Activated CD8-positive, alpha-beta T cell treated with anti-CD3 and anti-CD28 coated beads, Interleukin-2, amount 10 ng/mL, durations not matched to agents 7 days and 5 days (primary cell): Measurements from ENCODE around the gene SLC37A2. TPM values are rescaled to one million over a fixed set of nuclear protein-coding genes. Genes with fewer than 3 reads are reported as not detected.

Experiments used
- ATAC-seq: fragments of 150-1000 bp; cut with Tn5 transposase; one replicate; pipeline ENCODE4 v1.10.0; 2021; ENCODE audit warnings: moderate library complexity
- CTCF ChIA-PET: fragments of 350-600 bp; sonication (Branson Sonifier 250); formaldehyde crosslinking; loops from one replicate; lab custom pipeline; 2021; ENCODE audit warnings: antibody characterized with exemption; lab: Charles Lee
- POLR2A ChIA-PET: fragments of 350-600 bp; sonication (Branson Sonifier 250); formaldehyde crosslinking; loops from one replicate; lab custom pipeline; 2021; ENCODE audit warnings: antibody characterized with exemption; lab: Charles Lee
- DNase-seq: peaks from one replicate; pipeline ENCODE4 v3.0.0-alpha.2; 2020
- H3K27ac Mint-ChIP-seq: one replicate; pipeline ENCODE4 v1.8.0; 2021; ENCODE audit warnings: mild to moderate bottlenecking, mixed read lengths
- H3K27me3 Mint-ChIP-seq: one replicate; pipeline ENCODE4 v1.8.0; 2021; ENCODE audit warnings: low read depth, mixed read lengths
- H3K36me3 Mint-ChIP-seq: one replicate; pipeline ENCODE4 v1.8.0; 2021; ENCODE audit warnings: low read depth, mixed read lengths
- H3K4me1 Mint-ChIP-seq: one replicate; pipeline ENCODE4 v1.8.0; 2021; ENCODE audit warnings: low read depth, mixed read lengths
- H3K4me3 Mint-ChIP-seq: one replicate; pipeline ENCODE4 v1.8.0; 2021; ENCODE audit warnings: mild to moderate bottlenecking, mixed read lengths
- H3K9me3 Mint-ChIP-seq: one replicate; pipeline ENCODE4 v1.8.0; 2022; ENCODE audit warnings: mixed read lengths; ENCODE audit not compliant: insufficient read depth
- total RNA-seq, 2 experiments: library from RNA; stranded (reverse); gene quantifications; one replicate each; pipeline ENCODE4 v1.2.3, GENCODE V29; 2021

SLC37A2 gene
- total RNA-seq, 2 experiments from 2014 or later: 0.61 to 0.68 TPM

DNA sequence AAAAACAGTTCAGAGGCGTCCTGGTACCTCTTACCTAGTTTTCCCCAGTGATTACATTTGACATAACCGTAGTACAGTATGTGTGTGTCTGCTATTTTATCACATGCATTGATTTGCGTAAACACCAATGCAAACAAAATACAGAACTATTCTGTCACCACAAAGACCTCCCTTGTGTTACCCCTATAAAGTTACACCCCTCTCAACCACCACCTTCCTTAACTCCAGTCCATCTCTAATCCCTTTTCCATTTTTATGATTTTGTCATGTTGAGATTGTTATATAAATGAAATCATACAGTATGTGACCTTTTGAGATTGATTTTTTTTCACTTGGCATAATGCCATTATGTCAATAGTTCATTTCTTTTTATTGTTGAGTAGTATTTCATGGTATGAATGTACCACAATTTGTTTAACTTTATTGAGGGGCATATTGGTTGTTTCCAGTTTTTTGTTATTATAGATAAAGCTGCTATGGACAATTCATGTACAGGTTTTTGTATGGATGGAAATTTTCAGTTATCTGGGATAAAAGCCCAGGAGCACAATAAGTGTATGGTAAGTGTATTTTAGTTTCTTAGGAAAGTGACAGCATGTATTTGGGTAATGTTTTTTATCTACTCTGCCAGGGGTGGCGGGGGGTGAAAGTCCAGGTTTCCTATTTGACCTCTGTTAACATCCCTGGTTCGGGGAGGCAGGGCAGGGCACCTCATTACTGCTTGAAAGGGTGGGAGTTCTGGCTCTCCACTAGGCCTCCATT, 6.0 kb upstream of the SLC37A2 start:
- no peak overlapping the region for H3K4me3 Mint-ChIP-seq
- DNase-seq (no peak), ATAC-seq (no peak)
- POLR2A ChIA-PET: no interaction called here
- H3K36me3 Mint-ChIP-seq: no peaks in the 10 kb centered on the region
- H3K9me3 Mint-ChIP-seq: no peaks in the 10 kb centered on the region
- peaks cover 10% of the 10 kb centered on the region for H3K4me1 Mint-ChIP-seq
- no peak overlapping the region for H3K27ac Mint-ChIP-seq
- peaks cover 24% of the 10 kb centered on the region for H3K27me3 Mint-ChIP-seq
- CTCF ChIA-PET: no interaction called here

DNA sequence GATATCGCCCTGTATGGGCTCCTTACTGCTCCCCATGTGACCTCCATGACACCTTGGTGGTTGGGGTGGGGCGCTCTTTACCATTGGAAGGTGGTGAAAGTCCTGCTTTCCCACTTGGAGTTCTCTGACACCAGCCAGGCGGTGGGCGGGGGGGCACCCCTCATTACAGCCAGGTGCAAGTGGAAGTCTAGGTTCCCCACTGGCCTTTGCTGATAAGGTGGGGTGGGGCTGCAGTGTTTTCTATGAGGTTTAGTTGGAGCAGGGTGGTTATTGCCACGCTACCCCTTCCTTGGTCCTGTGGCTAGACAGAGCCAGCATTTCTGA, 5.5 kb upstream of the SLC37A2 start:
- ATAC-seq: no peak
- H3K9me3 Mint-ChIP-seq: no peaks in the 10 kb centered on the region
- ChIA-PET CTCF (no interaction called here), POLR2A (no interaction called here)
- peaks cover 30% of the 10 kb centered on the region for H3K27me3 Mint-ChIP-seq
- H3K27ac Mint-ChIP-seq: no peak overlapping the region
- H3K4me3 Mint-ChIP-seq: no peak overlapping the region
- no peak for DNase-seq
- peaks cover 10% of the 10 kb centered on the region for H3K4me1 Mint-ChIP-seq
- H3K36me3 Mint-ChIP-seq: no peaks in the 10 kb centered on the region

DNA sequence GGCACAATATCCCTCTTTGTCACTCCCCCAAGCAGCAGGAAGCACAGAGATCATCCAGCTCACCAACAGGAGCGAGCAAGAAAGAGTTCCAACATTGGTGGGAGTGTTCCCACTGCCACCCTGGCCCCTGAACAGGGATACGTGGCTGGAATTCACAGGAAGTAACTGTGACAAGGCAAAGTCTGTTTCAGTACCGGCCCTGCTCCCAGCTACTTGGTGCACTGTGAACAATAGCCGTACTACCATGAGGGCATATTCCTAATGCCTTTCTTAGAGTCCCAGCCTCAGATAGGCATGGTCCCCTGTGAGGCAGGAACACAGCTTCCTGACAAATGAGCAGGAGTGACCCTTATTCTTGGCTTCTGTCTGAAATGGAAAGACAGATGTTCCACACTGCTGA, 1.8 kb upstream of the SLC37A2 start:
- no peak for ATAC-seq
- H3K4me3 Mint-ChIP-seq: no peak overlapping the region
- no peak overlapping the region for H3K27ac Mint-ChIP-seq
- POLR2A ChIA-PET: no interaction called here
- H3K4me1 Mint-ChIP-seq: peaks cover 12% of the 10 kb centered on the region
- no peaks in the 10 kb centered on the region for H3K36me3 Mint-ChIP-seq
- no peaks in the 10 kb centered on the region for H3K9me3 Mint-ChIP-seq
- peaks cover 46% of the 10 kb centered on the region for H3K27me3 Mint-ChIP-seq
- CTCF ChIA-PET: interaction anchor here (1.4 kb wide), 1 partner anchor 17 kb away, joined by 4 read pairs; no protein-coding TSS in a partner anchor
- DNase-seq: no peak

DNA sequence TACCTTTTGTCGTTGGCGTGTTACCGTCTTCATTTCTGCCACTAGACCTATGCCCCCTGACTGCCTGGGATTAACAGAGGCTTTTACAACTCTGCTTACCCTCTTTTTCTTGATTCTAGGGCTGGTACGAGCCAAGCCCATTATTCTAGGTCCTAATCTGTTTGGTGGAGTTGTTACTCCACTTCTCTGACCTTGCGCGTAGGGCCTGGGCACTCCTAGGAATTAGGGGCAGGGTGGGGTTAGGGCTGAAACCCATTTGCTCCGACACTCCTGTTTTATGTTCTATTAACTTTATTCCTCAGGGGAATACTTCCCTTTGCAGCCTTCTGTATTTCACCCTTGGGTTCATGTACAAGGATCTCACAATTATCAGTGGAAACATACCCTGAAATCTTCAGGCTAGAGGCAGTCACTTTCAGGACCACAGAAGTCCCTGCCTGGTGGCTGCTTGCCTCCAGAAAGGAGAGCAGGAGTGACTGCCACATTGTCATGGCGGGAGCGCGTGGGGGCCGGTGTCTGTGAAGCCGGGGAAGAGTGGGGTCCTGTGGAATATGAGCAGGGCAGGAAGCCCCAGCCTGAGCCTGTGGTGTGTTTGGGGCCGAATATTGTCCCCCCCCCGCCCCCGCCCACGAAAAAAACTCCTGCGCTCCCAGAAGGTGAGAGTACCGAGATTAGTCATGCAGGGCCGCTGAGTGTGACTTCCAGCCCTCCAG, 731 bp upstream of the SLC37A2 start:
- CTCF ChIA-PET: interaction anchor here (1.1 to 1.4 kb wide), 2 partner anchors 16 to 62 kb away, joined by 3 to 4 read pairs; no protein-coding TSS in a partner anchor
- DNase-seq (no peak), ATAC-seq (peak; percentile 8)
- peak overlapping the region; percentile 76 for H3K4me3 Mint-ChIP-seq
- peaks cover 12% of the 10 kb centered on the region for H3K4me1 Mint-ChIP-seq
- peak overlapping the region; percentile 75 for H3K27ac Mint-ChIP-seq
- no peaks in the 10 kb centered on the region for H3K36me3 Mint-ChIP-seq
- H3K9me3 Mint-ChIP-seq: no peaks in the 10 kb centered on the region
- peaks cover 46% of the 10 kb centered on the region for H3K27me3 Mint-ChIP-seq
- POLR2A ChIA-PET: no interaction called here

DNA sequence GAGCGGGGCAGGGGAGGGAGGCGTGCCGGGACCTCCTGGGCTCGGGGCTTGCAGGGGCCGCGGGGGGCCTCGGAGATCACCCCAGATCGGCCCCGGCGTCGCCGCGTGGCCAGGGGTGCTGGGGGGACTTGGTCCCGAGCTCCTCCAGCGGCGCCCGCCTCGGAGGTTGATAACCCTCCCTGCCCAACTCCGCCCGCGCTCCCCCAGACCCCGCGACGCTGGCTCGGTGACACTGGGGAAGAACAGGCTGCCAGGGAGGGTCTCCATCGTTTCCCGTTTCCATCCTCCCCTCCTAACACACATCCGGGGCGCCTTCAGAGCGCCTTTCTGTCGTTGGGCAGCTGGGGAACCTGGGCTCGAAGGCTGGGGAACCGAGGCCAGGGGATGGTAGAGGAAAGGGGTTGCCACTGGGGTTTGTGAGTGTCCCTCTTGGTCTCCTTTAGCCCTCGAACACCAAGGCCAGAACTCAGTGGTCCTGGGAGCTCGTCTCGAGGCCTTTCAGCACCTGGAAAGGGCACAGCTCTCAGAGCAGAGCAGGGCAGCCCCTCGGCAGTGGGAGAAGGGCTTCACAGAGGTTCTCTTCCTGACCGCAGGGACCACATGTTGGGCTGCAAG, 431 bp downstream of the SLC37A2 start:
- no peak overlapping the region for H3K27ac Mint-ChIP-seq
- CTCF ChIA-PET: interaction anchor here (1.1 to 1.3 kb wide), 3 partner anchors 14 to 78 kb away, joined by 3 to 5 read pairs (median 3); no protein-coding TSS in a partner anchor
- no peak for DNase-seq
- peak overlapping the region; percentile 55 for H3K4me3 Mint-ChIP-seq
- H3K27me3 Mint-ChIP-seq: peaks cover 42% of the 10 kb centered on the region
- no peaks in the 10 kb centered on the region for H3K36me3 Mint-ChIP-seq
- H3K9me3 Mint-ChIP-seq: no peaks in the 10 kb centered on the region
- POLR2A ChIA-PET: interaction anchor here (0.5 kb wide), 2 partner anchors 20 to 146 kb away, joined by 3 read pairs; no protein-coding TSS in a partner anchor
- peaks cover 12% of the 10 kb centered on the region for H3K4me1 Mint-ChIP-seq
- peak; percentile 14 for ATAC-seq

DNA sequence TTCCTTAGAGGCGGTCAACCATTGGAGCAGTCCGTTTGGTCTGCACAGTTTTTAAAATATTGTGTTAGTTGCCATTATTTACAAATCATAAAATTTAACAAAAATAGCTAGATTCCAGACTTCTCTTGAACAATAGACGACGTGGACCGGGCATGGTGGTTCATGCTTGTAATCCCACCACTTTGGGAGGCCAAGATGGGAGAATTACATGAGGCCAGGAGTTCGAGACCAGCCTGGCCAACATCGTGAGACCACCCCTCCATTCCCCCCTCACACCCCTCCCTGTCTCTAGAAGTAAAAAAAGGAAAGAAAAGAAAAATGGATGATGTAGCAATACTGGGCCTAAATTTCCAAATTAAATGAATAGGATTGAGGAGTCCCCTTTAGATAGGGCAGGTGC, 965 bp downstream of the SLC37A2 start:
- Mint-ChIP-seq H3K9me3 (no peaks in the 10 kb centered on the region), H3K36me3 (no peaks in the 10 kb centered on the region), H3K4me3 (peak overlapping the region; percentile 55), H3K27me3 (peaks cover 42% of the 10 kb centered on the region), H3K4me1 (peaks cover 12% of the 10 kb centered on the region), H3K27ac (no peak overlapping the region)
- no peak for ATAC-seq
- no peak for DNase-seq
- ChIA-PET POLR2A (no interaction called here), CTCF (interaction anchor here (1.2 to 1.3 kb wide), 2 partner anchors 14 to 78 kb away, joined by 3 to 5 read pairs; no protein-coding TSS in a partner anchor)

DNA sequence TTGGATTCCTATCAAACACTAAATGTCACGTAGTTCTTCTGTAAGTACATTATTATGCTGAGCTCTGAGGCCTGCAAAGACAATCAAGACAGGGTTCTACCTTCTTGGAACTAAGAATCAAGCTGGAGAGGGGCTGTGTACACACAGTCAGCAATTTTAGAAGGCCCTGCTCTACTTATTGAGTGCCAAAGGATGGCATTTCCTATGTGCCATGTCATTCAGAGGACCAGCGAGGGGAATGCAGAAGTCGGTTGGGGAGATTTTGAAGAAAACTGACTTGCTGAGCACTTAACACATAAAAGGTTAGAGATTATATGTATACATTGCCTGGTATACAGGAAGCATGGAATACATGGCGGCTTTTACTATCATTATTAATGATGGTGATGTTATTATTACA, 5.3 kb downstream of the SLC37A2 start:
- no peak for DNase-seq
- H3K27me3 Mint-ChIP-seq: peaks cover 15% of the 10 kb centered on the region
- no peak for ATAC-seq
- ChIA-PET CTCF (no interaction called here), POLR2A (no interaction called here)
- H3K4me1 Mint-ChIP-seq: peaks cover 29% of the 10 kb centered on the region
- no peak overlapping the region for H3K27ac Mint-ChIP-seq
- H3K9me3 Mint-ChIP-seq: no peaks in the 10 kb centered on the region
- H3K4me3 Mint-ChIP-seq: no peak overlapping the region
- no peaks in the 10 kb centered on the region for H3K36me3 Mint-ChIP-seq

DNA sequence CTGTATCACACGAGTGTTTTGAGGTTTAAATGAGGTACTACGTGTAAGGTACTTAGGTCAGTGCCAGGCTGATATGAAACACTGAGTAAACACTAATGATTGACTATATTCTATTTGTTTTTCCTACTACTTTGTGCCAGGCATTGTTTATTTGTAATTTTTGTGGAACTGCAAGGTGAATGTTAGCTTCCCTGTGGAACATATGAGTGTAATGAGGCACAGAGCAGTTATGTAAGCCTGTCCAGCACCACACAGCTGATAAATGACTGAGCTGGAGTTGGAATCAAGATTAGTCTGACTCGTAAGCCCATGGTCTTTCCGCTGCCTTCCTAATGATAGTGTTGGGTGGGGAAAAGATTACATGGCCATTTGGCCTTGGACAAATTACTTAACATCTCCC, 5.9 kb downstream of the SLC37A2 start:
- H3K4me1 Mint-ChIP-seq: peaks cover 25% of the 10 kb centered on the region
- H3K4me3 Mint-ChIP-seq: no peak overlapping the region
- peaks cover 14% of the 10 kb centered on the region for H3K27me3 Mint-ChIP-seq
- ChIA-PET CTCF (no interaction called here), POLR2A (no interaction called here)
- no peak for ATAC-seq
- DNase-seq: no peak
- no peaks in the 10 kb centered on the region for H3K36me3 Mint-ChIP-seq
- no peak overlapping the region for H3K27ac Mint-ChIP-seq
- H3K9me3 Mint-ChIP-seq: no peaks in the 10 kb centered on the region

DNA sequence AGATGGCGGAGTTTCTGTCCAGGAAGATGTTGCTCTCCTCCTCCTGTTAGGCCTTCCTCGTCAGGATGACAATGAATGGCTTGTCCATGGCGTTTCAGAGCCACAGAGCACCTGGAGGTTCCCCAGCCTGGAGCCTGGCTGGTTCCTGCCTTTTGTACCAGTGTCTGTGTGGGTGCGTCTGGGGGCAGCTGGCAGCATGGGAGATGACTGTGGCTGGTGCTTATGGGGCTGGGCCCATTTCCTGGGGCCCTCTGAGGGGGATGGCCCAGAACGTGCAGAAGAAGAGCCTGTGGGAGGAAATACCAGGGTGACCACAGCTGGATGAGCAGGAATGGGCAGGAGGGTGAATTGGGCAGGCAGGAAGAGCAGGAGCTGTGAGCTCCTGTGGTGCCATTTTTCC, 6.7 kb downstream of the SLC37A2 start:
- H3K4me3 Mint-ChIP-seq: no peak overlapping the region
- no peaks in the 10 kb centered on the region for H3K36me3 Mint-ChIP-seq
- DNase-seq (no peak), ATAC-seq (no peak)
- peaks cover 24% of the 10 kb centered on the region for H3K4me1 Mint-ChIP-seq
- no peak overlapping the region for H3K27ac Mint-ChIP-seq
- ChIA-PET CTCF (interaction anchor here (1.0 to 1.1 kb wide), 2 partner anchors 18 to 55 kb away, joined by 3 read pairs; no protein-coding TSS in a partner anchor), POLR2A (no interaction called here)
- no peaks in the 10 kb centered on the region for H3K9me3 Mint-ChIP-seq
- H3K27me3 Mint-ChIP-seq: peaks cover 8% of the 10 kb centered on the region

DNA sequence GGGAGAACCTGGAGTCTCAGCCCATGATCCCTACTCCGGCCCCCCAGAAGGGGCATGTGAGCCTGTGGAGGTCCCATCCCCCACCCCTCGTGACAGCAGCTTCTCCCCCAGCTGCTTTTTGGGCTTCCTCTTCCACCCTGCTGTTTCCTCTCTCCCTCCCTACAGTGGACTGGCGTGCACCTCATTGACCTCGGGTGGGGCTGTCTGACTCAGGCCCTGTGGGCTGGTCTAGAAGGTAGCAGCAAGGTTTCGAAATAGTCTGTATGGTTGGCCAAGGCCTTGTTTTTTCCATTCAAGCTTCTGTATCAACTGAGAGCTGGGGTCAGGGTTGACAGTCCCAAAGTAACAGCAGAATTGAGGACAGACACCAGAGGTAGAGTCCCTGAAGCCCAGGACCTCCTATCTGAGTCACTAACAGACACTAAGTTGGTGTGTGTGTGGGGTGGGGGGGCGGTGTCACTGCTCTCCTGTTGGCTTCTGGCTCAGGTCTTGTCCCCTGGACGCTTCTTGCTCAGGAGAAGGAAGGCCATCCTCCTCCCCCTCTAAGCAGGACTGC, 7.7 kb downstream of the SLC37A2 start:
- DNase-seq (peak; percentile 42), ATAC-seq (peak; percentile 72)
- Mint-ChIP-seq H3K4me3 (no peak overlapping the region), H3K36me3 (no peaks in the 10 kb centered on the region), H3K27ac (peak overlapping the region; percentile 60), H3K9me3 (no peaks in the 10 kb centered on the region), H3K27me3 (no peaks in the 10 kb centered on the region), H3K4me1 (peaks cover 24% of the 10 kb centered on the region)
- ChIA-PET POLR2A (interaction anchor here (0.6 kb wide), 1 partner anchor 47 kb away, joined by 3 read pairs; no protein-coding TSS in a partner anchor), CTCF (interaction anchor here (1.1 kb wide), 1 partner anchor 54 kb away, joined by 3 read pairs; no protein-coding TSS in a partner anchor)

DNA sequence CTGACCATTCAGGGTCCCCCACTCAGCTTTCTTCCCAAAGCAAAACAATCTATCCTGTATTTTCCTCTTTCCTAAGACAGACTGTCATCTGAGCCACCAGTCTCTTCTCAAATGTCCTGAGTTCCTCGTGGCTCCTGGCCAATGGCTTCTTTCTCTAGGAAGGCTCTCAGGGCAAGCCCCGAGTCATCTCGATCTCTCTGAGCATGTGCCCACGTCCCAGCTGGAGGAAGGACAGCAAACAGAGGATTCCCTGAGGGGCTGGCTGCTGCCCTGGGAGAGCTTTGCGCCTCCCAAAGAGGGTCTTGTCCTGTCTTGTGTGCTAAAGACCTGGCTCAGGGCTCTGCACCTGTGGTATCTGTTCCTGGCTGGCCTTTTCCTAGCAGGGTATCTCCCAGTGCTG, 8.3 kb downstream of the SLC37A2 start:
- H3K4me1 Mint-ChIP-seq: peaks cover 24% of the 10 kb centered on the region
- no peaks in the 10 kb centered on the region for H3K27me3 Mint-ChIP-seq
- ChIA-PET POLR2A (interaction anchor here (0.6 kb wide), 1 partner anchor 48 kb away, joined by 3 read pairs; no protein-coding TSS in a partner anchor), CTCF (no interaction called here)
- DNase-seq (no peak), ATAC-seq (no peak)
- H3K36me3 Mint-ChIP-seq: no peaks in the 10 kb centered on the region
- no peaks in the 10 kb centered on the region for H3K9me3 Mint-ChIP-seq
- peak overlapping the region; percentile 60 for H3K27ac Mint-ChIP-seq
- H3K4me3 Mint-ChIP-seq: no peak overlapping the region
